H9 (cell line): Measurements from ENCODE around the gene ABHD17C. TPM values are rescaled to one million over a fixed set of nuclear protein-coding genes. Genes with fewer than 3 reads are reported as not detected.

Experiments
- DNase-seq: peaks from one replicate; pipeline ENCODE4 v3.0.0-alpha.2; 2017
- H2AFZ ChIP-seq: one replicate; pipeline ENCODE4 v1.6.1; 2013; ENCODE audit warnings: mild to moderate bottlenecking, low read length, control low read depth, moderate library complexity
- H2AK5ac ChIP-seq: 2 replicates; pipeline ENCODE4 v1.6.1; 2013; ENCODE audit warnings: low read length, control low read depth, mixed read lengths; ENCODE audit not compliant: insufficient read length
- H2BK120ac ChIP-seq: one replicate; pipeline ENCODE4 v1.6.1; 2013; ENCODE audit warnings: low read depth, mild to moderate bottlenecking, low read length, control low read depth, inconsistent platforms; ENCODE audit not compliant: poor library complexity, severe bottlenecking
- H2BK12ac ChIP-seq: 2 replicates; pipeline ENCODE4 v1.6.1; 2013; ENCODE audit warnings: low read length, control low read depth, mixed read lengths, low read depth; ENCODE audit not compliant: insufficient read length
- H2BK15ac ChIP-seq: 2 replicates; pipeline ENCODE4 v1.6.1; 2013; ENCODE audit warnings: low read depth, low read length, control low read depth
- H2BK20ac ChIP-seq: one replicate; pipeline ENCODE4 v1.6.1; 2013; ENCODE audit warnings: low read depth, mild to moderate bottlenecking, low read length, control low read depth, inconsistent platforms; ENCODE audit not compliant: poor library complexity, severe bottlenecking
- H2BK5ac ChIP-seq: 2 replicates; pipeline ENCODE4 v1.6.1; 2013; ENCODE audit warnings: low read length, control low read depth, mixed read lengths; ENCODE audit not compliant: insufficient read length
- H3K14ac ChIP-seq: 2 replicates; pipeline ENCODE4 v1.6.1; 2013; ENCODE audit warnings: low read length, control low read depth; ENCODE audit not compliant: insufficient read depth
- H3K18ac ChIP-seq: 2 replicates; pipeline ENCODE4 v1.6.1; 2013; ENCODE audit warnings: low read depth, mild to moderate bottlenecking, mixed read lengths, low read length, control low read depth; ENCODE audit not compliant: insufficient read length
- H3K23ac ChIP-seq: 2 replicates; pipeline ENCODE4 v1.6.1; 2013; ENCODE audit warnings: low read length, control low read depth, mixed read lengths, low read depth; ENCODE audit not compliant: insufficient read length
- H3K23me2 ChIP-seq: 2 replicates; pipeline ENCODE4 v1.6.1; 2013; ENCODE audit warnings: low read depth, mild to moderate bottlenecking, mixed read lengths, low read length, control low read depth; ENCODE audit not compliant: insufficient read length, poor library complexity, severe bottlenecking
- H3K27ac ChIP-seq: 2 replicates; pipeline ENCODE4 v1.5.1; 2013; ENCODE audit warnings: low read length, control low read depth, mixed read lengths, low read depth; ENCODE audit not compliant: insufficient read length
- H3K27me3 ChIP-seq: 2 replicates; pipeline ENCODE4 v1.6.1; 2013; ENCODE audit warnings: low read length, control low read depth, inconsistent platforms; ENCODE audit not compliant: insufficient read depth
- H3K4ac ChIP-seq: 2 replicates; pipeline ENCODE4 v1.6.1; 2013; ENCODE audit warnings: low read depth, mild to moderate bottlenecking, control low read depth, inconsistent platforms, low read length, moderate library complexity
- H3K4me1 ChIP-seq: 2 replicates; pipeline ENCODE4 v1.6.1; 2013; ENCODE audit warnings: low read length, control low read depth, inconsistent platforms; ENCODE audit not compliant: insufficient read depth
- H3K4me2 ChIP-seq: 2 replicates; pipeline ENCODE4 v1.6.1; 2013; ENCODE audit warnings: low read length, control low read depth, mixed read lengths; ENCODE audit not compliant: insufficient read length, insufficient read depth
- H3K56ac ChIP-seq: 2 replicates; pipeline ENCODE4 v1.6.1; 2013; ENCODE audit warnings: low read depth, mild to moderate bottlenecking, mixed read lengths, low read length, control low read depth; ENCODE audit not compliant: insufficient read length
- H3K79me1 ChIP-seq: 2 replicates; pipeline ENCODE4 v1.6.1; 2013; ENCODE audit warnings: low read depth, mild to moderate bottlenecking, moderate library complexity, low read length, control low read depth, inconsistent platforms; ENCODE audit not compliant: insufficient read depth, poor library complexity, severe bottlenecking
- H3K79me2 ChIP-seq: 2 replicates; pipeline ENCODE4 v1.6.1; 2013; ENCODE audit warnings: low read length, control low read depth, inconsistent platforms; ENCODE audit not compliant: insufficient read depth
- H3K9ac ChIP-seq: 2 replicates; pipeline ENCODE4 v1.6.1; 2013; ENCODE audit warnings: low read length, control low read depth, mixed read lengths; ENCODE audit not compliant: insufficient read length; ENCODE audit errors: extremely low read depth
- H3K9me3 ChIP-seq: one replicate; pipeline ENCODE4 v1.6.1; 2013; ENCODE audit warnings: low read depth, low read length, inconsistent platforms; ENCODE audit not compliant: control insufficient read depth
- H3T11ph ChIP-seq: one replicate; pipeline ENCODE4 v1.6.1; 2013; ENCODE audit warnings: mild to moderate bottlenecking, low read length, control low read depth, inconsistent platforms
- H4K20me1 ChIP-seq: one replicate; pipeline ENCODE4 v1.6.1; 2013; ENCODE audit not compliant: control insufficient read depth, insufficient read length, insufficient read depth
- H4K5ac ChIP-seq: 2 replicates; pipeline ENCODE4 v1.6.1; 2013; ENCODE audit warnings: low read depth, mild to moderate bottlenecking, mixed read lengths, low read length, control low read depth; ENCODE audit not compliant: insufficient read length
- H4K8ac ChIP-seq: replicated peaks from 2 replicates; pipeline ENCODE4 v1.6.1; 2013; ENCODE audit warnings: low read length, control low read depth, mixed read lengths, low read depth; ENCODE audit not compliant: insufficient read length
- H4K91ac ChIP-seq: 2 replicates; pipeline ENCODE4 v1.6.1; 2013; ENCODE audit warnings: low read depth, mild to moderate bottlenecking, moderate library complexity, mixed read lengths, low read length, control low read depth; ENCODE audit not compliant: insufficient read length
- H3K27ac Mint-ChIP-seq, 3 experiments: 2 replicates in 2 of 3; 3 replicates in 1 of 3; pipeline ENCODE4 v1.8.0; 2020 to 2021; ENCODE audit warnings: mixed read lengths in 3 of 3, mild to moderate bottlenecking in 1 of 3, moderate library complexity in 1 of 3
- H3K27me3 Mint-ChIP-seq: 2 replicates; pipeline ENCODE4 v1.8.0; 2021; ENCODE audit warnings: low read depth, mild to moderate bottlenecking, moderate library complexity, mixed read lengths
- H3K36me3 Mint-ChIP-seq, 3 experiments: 2 replicates in 2 of 3; 3 replicates in 1 of 3; pipeline ENCODE4 v1.8.0; 2020 to 2021; ENCODE audit warnings: low read depth in 3 of 3, mixed read lengths in 3 of 3; ENCODE audit not compliant: insufficient read depth in 1 of 3
- H3K4me1 Mint-ChIP-seq, 2 experiments: 2 replicates each; pipeline ENCODE4 v1.8.0; 2020; ENCODE audit warnings: mixed read lengths in 2 of 2
- H3K4me3 Mint-ChIP-seq, 2 experiments: 2 replicates in 1 of 2; 3 replicates in 1 of 2; pipeline ENCODE4 v1.8.0; 2020 to 2021; ENCODE audit warnings: mild to moderate bottlenecking in 2 of 2, mixed read lengths in 2 of 2, moderate library complexity in 1 of 2
- H3K9me3 Mint-ChIP-seq, 2 experiments: 2 replicates in 1 of 2; 3 replicates in 1 of 2; pipeline ENCODE4 v1.8.0; 2020; ENCODE audit warnings: mild to moderate bottlenecking in 2 of 2, mixed read lengths in 2 of 2, moderate library complexity in 1 of 2
- WGBS: extraction: QIAGEN DNeasy Blood & Tissue Kit; methylation state at CpG from one replicate; pipeline ENCODE4 v1.1.7; 2013; ENCODE audit warnings: missing lambda C conversion rate, low lambda C conversion rate, mixed read lengths; ENCODE audit not compliant: insufficient read length; ENCODE audit errors: extremely low coverage; 5-methylcytosine and 5-hydroxymethylcytosine counted together
- total RNA-seq: library from RNA; stranded (reverse); gene quantifications from 2 replicates; pipeline ENCODE4 v1.2.1, GENCODE V29; 2021
- TF ChIP-seq, protein P1 (sequence below): fragments of 200-600 bp; sonication (generic); conservative IDR thresholded peaks from 3 replicates; pipeline ENCODE4 v1.8.0; 2021; ENCODE audit warnings: antibody characterized with exemption, mild to moderate bottlenecking

ABHD17C gene
- total RNA-seq, 1 experiment from 2014 or later, result 21.5 TPM

DNA sequence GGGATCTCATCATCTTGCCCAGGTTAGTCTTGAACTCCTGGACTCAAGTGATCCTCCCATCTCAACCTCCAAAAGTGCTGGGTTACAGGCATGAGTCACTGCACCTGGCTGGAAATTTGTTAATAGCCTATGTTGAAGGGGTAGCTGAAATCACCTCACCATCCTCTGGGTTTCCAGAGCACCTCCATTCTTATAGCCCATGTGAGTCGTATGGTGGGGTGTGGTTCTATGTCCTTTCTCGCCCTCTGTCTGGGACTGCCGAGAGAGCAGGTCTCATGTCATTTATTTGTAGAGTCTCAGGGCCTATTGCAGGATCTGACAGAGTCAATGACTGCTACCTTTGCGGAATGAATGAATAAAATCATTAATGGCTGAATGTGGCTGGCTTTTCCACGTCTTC, 105.0 kb downstream of the ABHD17C start:
- H3K23ac ChIP-seq, result no peak overlapping the region
- no peak overlapping the region for H2BK5ac ChIP-seq
- no peak overlapping the region for H3K14ac ChIP-seq
- no peak for DNase-seq
- H3K4ac ChIP-seq, result no peak overlapping the region
- no peaks in the 10 kb centered on the region for H3K79me1 ChIP-seq
- no peak overlapping the region for H3K56ac ChIP-seq
- Mint-ChIP-seq H3K9me3 (no peaks in the 10 kb centered on the region), H3K27ac (no peak overlapping the region), H3K4me1 (peaks cover 3 to 5% of the 10 kb centered on the region in 2 experiments), H3K27me3 (peaks cover 3% of the 10 kb centered on the region; the same call in 1 of the 2 replicates), H3K4me3 (no peak overlapping the region), H3K36me3 (no peaks in the 10 kb centered on the region)
- H2AK5ac ChIP-seq, result no peak overlapping the region
- no peak overlapping the region for H4K91ac ChIP-seq
- no peak overlapping the region for H3K9ac ChIP-seq
- H3K79me2 ChIP-seq, result no peaks in the 10 kb centered on the region
- H3K4me1 ChIP-seq, result no peaks in the 10 kb centered on the region
- no peak overlapping the region for H2BK120ac ChIP-seq
- no peak overlapping the region for H2BK12ac ChIP-seq
- no CpG with 5 or more reads among the region's 5 CpGs for WGBS
- no peak overlapping the region for H3K27ac ChIP-seq
- H2AFZ ChIP-seq, result no peak overlapping the region
- H3K27me3 ChIP-seq, result no peaks in the 10 kb centered on the region
- H3K23me2 ChIP-seq, result no peaks in the 10 kb centered on the region
- no peak overlapping the region for H4K8ac ChIP-seq
- no peak overlapping the region for H3K4me2 ChIP-seq
- H4K5ac ChIP-seq, result no peak overlapping the region
- TF ChIP-seq, protein P1, sequence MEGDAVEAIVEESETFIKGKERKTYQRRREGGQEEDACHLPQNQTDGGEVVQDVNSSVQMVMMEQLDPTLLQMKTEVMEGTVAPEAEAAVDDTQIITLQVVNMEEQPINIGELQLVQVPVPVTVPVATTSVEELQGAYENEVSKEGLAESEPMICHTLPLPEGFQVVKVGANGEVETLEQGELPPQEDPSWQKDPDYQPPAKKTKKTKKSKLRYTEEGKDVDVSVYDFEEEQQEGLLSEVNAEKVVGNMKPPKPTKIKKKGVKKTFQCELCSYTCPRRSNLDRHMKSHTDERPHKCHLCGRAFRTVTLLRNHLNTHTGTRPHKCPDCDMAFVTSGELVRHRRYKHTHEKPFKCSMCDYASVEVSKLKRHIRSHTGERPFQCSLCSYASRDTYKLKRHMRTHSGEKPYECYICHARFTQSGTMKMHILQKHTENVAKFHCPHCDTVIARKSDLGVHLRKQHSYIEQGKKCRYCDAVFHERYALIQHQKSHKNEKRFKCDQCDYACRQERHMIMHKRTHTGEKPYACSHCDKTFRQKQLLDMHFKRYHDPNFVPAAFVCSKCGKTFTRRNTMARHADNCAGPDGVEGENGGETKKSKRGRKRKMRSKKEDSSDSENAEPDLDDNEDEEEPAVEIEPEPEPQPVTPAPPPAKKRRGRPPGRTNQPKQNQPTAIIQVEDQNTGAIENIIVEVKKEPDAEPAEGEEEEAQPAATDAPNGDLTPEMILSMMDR, result no peak
- H2BK15ac ChIP-seq, result no peak overlapping the region
- no peaks in the 10 kb centered on the region for H4K20me1 ChIP-seq
- H2BK20ac ChIP-seq, result no peak overlapping the region
- no peaks in the 10 kb centered on the region for H3K9me3 ChIP-seq
- no peak overlapping the region for H3T11ph ChIP-seq
- H3K18ac ChIP-seq, result no peak overlapping the region
